Tibial nerve (tissue), 3 donors: ENCODE data around the gene DLGAP4.

Source experiments
- POLR2A ChIP-seq, 2 donors: fragments of 450-650 bp; IDR thresholded peaks; one replicate each; pipeline ENCODE4 v1.6.1; 2017; ENCODE audit warnings: antibody characterized with exemption in 2 of 2, mild to moderate bottlenecking in 2 of 2, moderate library complexity in 2 of 2
- TF ChIP-seq, protein P1 (sequence below), 5 experiments: fragments of 200-600 bp in 3 of 5; fragments of 450-650 bp in 2 of 5; sonication (generic) in 3 of 5; IDR thresholded peaks; one replicate each; pipeline ENCODE4 v1.5.1; 2016 to 2019; ENCODE audit warnings: antibody characterized with exemption in 5 of 5, mild to moderate bottlenecking in 3 of 5, moderate library complexity in 2 of 5

DNA sequence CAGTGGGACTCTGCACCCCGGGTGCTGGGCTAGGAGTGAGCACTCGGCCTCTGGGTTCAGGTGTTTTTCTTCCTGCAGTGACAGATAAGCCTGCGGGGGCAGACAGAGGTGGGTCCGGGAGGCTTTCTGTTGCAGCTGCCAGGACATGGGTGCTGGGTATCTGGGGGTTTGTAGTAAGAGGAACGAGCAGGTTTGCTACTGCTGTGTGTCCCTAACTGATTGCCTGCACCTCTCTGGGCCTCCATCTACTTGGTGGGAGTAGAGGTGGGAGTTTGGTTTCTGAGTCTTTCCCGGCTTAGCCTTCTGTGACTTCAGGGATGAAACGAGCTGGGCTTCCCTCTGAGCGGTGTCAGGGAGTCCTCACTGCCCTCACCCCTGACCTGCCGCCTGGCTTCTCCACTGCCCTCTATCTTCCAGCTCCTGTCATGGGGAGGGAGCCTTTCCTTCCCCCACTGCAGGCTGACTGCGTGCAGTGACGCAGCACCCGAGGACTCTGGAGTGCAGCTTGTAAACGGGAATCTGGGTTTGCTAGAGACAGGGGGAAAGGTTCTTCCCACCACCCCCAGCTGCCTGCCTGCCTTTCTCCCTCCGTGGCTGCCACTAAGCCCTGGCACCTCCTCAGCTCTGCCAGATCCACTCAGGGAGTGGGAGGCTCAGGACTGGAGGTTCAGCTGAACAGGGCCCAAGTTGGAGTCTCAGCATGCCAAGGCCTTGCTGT, 6.7 kb downstream of the DLGAP4 start:
- TF ChIP-seq, protein P1, sequence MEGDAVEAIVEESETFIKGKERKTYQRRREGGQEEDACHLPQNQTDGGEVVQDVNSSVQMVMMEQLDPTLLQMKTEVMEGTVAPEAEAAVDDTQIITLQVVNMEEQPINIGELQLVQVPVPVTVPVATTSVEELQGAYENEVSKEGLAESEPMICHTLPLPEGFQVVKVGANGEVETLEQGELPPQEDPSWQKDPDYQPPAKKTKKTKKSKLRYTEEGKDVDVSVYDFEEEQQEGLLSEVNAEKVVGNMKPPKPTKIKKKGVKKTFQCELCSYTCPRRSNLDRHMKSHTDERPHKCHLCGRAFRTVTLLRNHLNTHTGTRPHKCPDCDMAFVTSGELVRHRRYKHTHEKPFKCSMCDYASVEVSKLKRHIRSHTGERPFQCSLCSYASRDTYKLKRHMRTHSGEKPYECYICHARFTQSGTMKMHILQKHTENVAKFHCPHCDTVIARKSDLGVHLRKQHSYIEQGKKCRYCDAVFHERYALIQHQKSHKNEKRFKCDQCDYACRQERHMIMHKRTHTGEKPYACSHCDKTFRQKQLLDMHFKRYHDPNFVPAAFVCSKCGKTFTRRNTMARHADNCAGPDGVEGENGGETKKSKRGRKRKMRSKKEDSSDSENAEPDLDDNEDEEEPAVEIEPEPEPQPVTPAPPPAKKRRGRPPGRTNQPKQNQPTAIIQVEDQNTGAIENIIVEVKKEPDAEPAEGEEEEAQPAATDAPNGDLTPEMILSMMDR (IDR thresholded peaks at IDR 0.05): no peak
- TF ChIP-seq POLR2A (IDR thresholded peaks at IDR 0.05): no peak
